ENCODE data around the gene DIAPH3. TPM values are rescaled to one million over a fixed set of nuclear protein-coding genes. Genes with fewer than 3 reads are reported as not detected.

DIAPH3 gene
- polyA plus RNA-seq, 3 donors: 0.04 to 0.09 TPM; not detected in 1

DNA sequence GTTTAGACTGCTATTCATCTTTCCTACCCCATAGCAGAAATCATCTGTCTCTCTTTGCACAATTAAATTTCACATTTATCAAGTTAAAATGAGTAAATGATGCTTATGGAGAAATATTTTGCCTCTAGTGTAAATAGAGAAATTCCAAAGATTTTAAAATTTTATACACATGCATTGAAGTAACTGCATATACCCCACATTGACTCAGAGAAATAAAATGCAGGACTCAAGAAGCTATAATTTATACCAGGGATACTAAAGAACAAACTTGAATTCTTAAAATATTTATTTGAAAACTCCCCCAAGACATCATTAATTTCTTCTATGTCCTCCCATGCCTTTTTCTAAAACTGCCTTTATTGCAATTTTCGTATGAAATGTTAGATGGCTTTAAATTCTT is 165.8 kb downstream of the DIAPH3 start:
- no CpG with 5 or more reads among the region's 1 CpG for WGBS (ENCODE audit: insufficient coverage)
- Mint-ChIP-seq H3K36me3 (peaks cover 0 to 12% of the 10 kb centered on the region in 2 donors), H3K9me3 (peaks cover 0 to 4% (median 0%) of the 10 kb centered on the region in 7 donors), H3K4me3 (no peak overlapping the region), H3K27ac (no peak overlapping the region), H3K4me1 (peaks cover 4% of the 10 kb centered on the region), H3K27me3 (ENCODE audit: low read depth in 3 of 3) (no peaks in the 10 kb centered on the region)
- Histone ChIP-seq H4K20me1 (ENCODE audit: insufficient read depth, low read length) (no peaks in the 10 kb centered on the region), H3K9me3 (replicated peaks in 1 of 2; ENCODE audit: control insufficient read depth in 1 of 2, insufficient read depth in 1 of 2, low read length in 2 of 2) (no peaks in the 10 kb centered on the region), H2AFZ (ENCODE audit: insufficient read depth, low read depth, low read length, poor library complexity, severe bottlenecking) (no peak overlapping the region), H3K4me3 (replicated peaks in 1 of 3; ENCODE audit: low read depth in 2 of 3, low read length in 3 of 3) (no peak overlapping the region), H3K27me3 (ENCODE audit: control insufficient read depth in 2 of 2, insufficient read depth in 2 of 2, low read length in 2 of 2) (no peaks in the 10 kb centered on the region), H3K36me3 (replicated peaks in 1 of 2; ENCODE audit: control insufficient read depth in 1 of 2, insufficient read depth in 2 of 2, low read length in 2 of 2) (no peaks in the 10 kb centered on the region), H3K4me2 (replicated peaks; ENCODE audit: extremely low read depth, low read length, poor library complexity, severe bottlenecking) (no peak overlapping the region), H3K27ac (ENCODE audit: low read depth in 1 of 2, low read length in 2 of 2) (no peak overlapping the region), H3K9ac (ENCODE audit: insufficient read depth, low read length, poor library complexity, severe bottlenecking) (no peak overlapping the region), H3K79me2 (ENCODE audit: insufficient read depth, low read length) (no peaks in the 10 kb centered on the region), H3K4me1 (ENCODE audit: control insufficient read depth in 1 of 2, insufficient read depth in 2 of 2, low read length in 2 of 2) (no peaks in the 10 kb centered on the region)
- TF ChIP-seq, protein P1, sequence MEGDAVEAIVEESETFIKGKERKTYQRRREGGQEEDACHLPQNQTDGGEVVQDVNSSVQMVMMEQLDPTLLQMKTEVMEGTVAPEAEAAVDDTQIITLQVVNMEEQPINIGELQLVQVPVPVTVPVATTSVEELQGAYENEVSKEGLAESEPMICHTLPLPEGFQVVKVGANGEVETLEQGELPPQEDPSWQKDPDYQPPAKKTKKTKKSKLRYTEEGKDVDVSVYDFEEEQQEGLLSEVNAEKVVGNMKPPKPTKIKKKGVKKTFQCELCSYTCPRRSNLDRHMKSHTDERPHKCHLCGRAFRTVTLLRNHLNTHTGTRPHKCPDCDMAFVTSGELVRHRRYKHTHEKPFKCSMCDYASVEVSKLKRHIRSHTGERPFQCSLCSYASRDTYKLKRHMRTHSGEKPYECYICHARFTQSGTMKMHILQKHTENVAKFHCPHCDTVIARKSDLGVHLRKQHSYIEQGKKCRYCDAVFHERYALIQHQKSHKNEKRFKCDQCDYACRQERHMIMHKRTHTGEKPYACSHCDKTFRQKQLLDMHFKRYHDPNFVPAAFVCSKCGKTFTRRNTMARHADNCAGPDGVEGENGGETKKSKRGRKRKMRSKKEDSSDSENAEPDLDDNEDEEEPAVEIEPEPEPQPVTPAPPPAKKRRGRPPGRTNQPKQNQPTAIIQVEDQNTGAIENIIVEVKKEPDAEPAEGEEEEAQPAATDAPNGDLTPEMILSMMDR (IDR thresholded peaks at IDR 0.05): no peak
- intact Hi-C loops (cut with micrococcal nuclease): no loop called here
- DNase-seq: no peak

DNA sequence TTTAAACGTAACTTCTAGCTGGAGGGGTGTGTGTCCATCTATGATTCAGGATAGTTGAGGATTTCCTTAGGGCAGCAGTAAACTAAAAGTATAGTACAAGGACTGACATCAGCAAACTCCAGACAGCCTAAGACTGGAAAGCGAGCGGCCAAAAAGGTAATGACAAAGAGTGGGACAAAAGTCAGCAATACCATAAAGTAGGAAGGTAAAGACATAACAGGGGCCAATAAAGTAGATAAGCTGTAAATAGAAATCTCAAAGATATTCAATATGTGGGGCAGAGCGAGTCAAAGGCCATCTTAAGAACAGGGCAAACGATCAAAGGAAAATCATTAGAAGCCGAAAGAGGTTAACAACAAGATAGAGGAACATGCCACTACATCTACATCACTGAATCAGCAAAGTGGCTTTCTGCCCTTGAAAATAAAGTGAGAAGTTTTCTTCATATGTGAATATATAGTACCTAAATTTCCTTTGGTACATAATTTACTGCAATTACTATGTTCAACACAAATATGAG is 167.2 kb downstream of the DIAPH3 start:
- DNase-seq: no peak
- no peak overlapping the region for H3K27ac ChIP-seq (ENCODE audit: low read depth in 1 of 2, low read length in 2 of 2)
- intact Hi-C loops (cut with micrococcal nuclease): no loop called here
- H2AFZ ChIP-seq (ENCODE audit: insufficient read depth, low read depth, low read length, poor library complexity, severe bottlenecking): no peak overlapping the region
- H3K4me1 Mint-ChIP-seq: no peaks in the 10 kb centered on the region
- no peaks in the 10 kb centered on the region for H3K27me3 ChIP-seq (ENCODE audit: control insufficient read depth in 2 of 2, insufficient read depth in 2 of 2, low read length in 2 of 2)
- H3K79me2 ChIP-seq (ENCODE audit: insufficient read depth, low read length): no peaks in the 10 kb centered on the region
- peaks cover 0 to 4% (median 0%) of the 10 kb centered on the region in 7 donors for H3K9me3 Mint-ChIP-seq
- H3K4me3 ChIP-seq (replicated peaks in 1 of 3; ENCODE audit: low read depth in 2 of 3, low read length in 3 of 3): no peak overlapping the region
- H3K36me3 ChIP-seq (replicated peaks in 1 of 2; ENCODE audit: control insufficient read depth in 1 of 2, insufficient read depth in 2 of 2, low read length in 2 of 2): no peaks in the 10 kb centered on the region
- no peaks in the 10 kb centered on the region for H3K27me3 Mint-ChIP-seq (ENCODE audit: low read depth in 3 of 3)
- peaks cover 0 to 13% of the 10 kb centered on the region in 2 donors for H3K36me3 Mint-ChIP-seq
- H3K9ac ChIP-seq (ENCODE audit: insufficient read depth, low read length, poor library complexity, severe bottlenecking): no peak overlapping the region
- H4K20me1 ChIP-seq (ENCODE audit: insufficient read depth, low read length): no peaks in the 10 kb centered on the region
- H3K4me2 ChIP-seq (replicated peaks; ENCODE audit: extremely low read depth, low read length, poor library complexity, severe bottlenecking): no peak overlapping the region
- H3K9me3 ChIP-seq (replicated peaks in 1 of 2; ENCODE audit: control insufficient read depth in 1 of 2, insufficient read depth in 1 of 2, low read length in 2 of 2): no peaks in the 10 kb centered on the region
- no peak overlapping the region for H3K27ac Mint-ChIP-seq
- TF ChIP-seq, protein P1 (IDR thresholded peaks at IDR 0.05): no peak
- no peak overlapping the region for H3K4me3 Mint-ChIP-seq
- no peaks in the 10 kb centered on the region for H3K4me1 ChIP-seq (ENCODE audit: control insufficient read depth in 1 of 2, insufficient read depth in 2 of 2, low read length in 2 of 2)
- WGBS (ENCODE audit: insufficient coverage): 100% methylated on average over 1 of the region's 6 CpGs

Data from CD14-positive monocyte (primary cell).